Esophagus muscularis mucosa (tissue), 4 donors: ENCODE measurements around the gene CLEC4D. TPM values are rescaled to one million over a fixed set of nuclear protein-coding genes. Genes with fewer than 3 reads are reported as not detected.
"Not testable (repeated sequence)": the region's sequence is repeated elsewhere in the genome, so short reads cannot be mapped to it uniquely, and the experiment has no call there.

Source experiments
- DNase-seq: peaks from one replicate; pipeline ENCODE4 v3.0.0-alpha.2; 2017; ENCODE audit errors: extremely low spot score
- H3K27ac ChIP-seq, 4 donors: fragments of 200-600 bp; sonication (generic); replicated peaks in 1 of 4; 1 replicate in 3 of 4; 2 replicates in 1 of 4; pipeline ENCODE4 v1.5.1; 2016 to 2019; ENCODE audit warnings: mild to moderate bottlenecking in 1 of 4
- H3K27me3 ChIP-seq, 4 donors: fragments of 200-600 bp; sonication (generic); one replicate each; pipeline versions ENCODE4 v1.5.1 to v1.6.0; 2016 to 2019
- H3K36me3 ChIP-seq, 4 donors: fragments of 200-600 bp; sonication (generic); one replicate each; pipeline ENCODE4 v1.5.1; 2016 to 2019
- H3K4me1 ChIP-seq, 4 donors: fragments of 200-600 bp; sonication (generic); one replicate each; pipeline ENCODE4 v1.5.1; 2016 to 2019
- H3K4me3 ChIP-seq, 4 donors: fragments of 200-600 bp; sonication (generic); 1 replicate in 2 of 4; 2 replicates in 2 of 4; pipeline ENCODE4 v1.5.1; 2016 to 2019; ENCODE audit warnings: mild to moderate bottlenecking in 4 of 4, moderate library complexity in 1 of 4
- H3K9me3 ChIP-seq, 4 donors: fragments of 200-600 bp; sonication (generic); 1 replicate in 3 of 4; 2 replicates in 1 of 4; pipeline ENCODE4 v1.5.1; 2016 to 2019
- CTCF ChIP-seq, 3 experiments: fragments of 200-600 bp in 2 of 3; fragments of 450-650 bp in 1 of 3; sonication (generic) in 2 of 3; IDR thresholded peaks; one replicate each; pipeline ENCODE4 v1.5.1; 2017 to 2019; ENCODE audit warnings: antibody characterized with exemption in 3 of 3, mild to moderate bottlenecking in 2 of 3, moderate library complexity in 1 of 3
- EP300 ChIP-seq: sonication (generic); formaldehyde crosslinking; IDR thresholded peaks from one replicate; pipeline ENCODE4 v1.6.1; 2017; ENCODE audit warnings: antibody characterized with exemption
- POLR2A ChIP-seq: fragments of 450-650 bp; IDR thresholded peaks from one replicate; pipeline ENCODE4 v1.6.1; 2017; ENCODE audit warnings: antibody characterized with exemption, moderate library complexity, mild to moderate bottlenecking, low read depth
- POLR2AphosphoS5 ChIP-seq, 2 donors: sonication (generic); formaldehyde crosslinking; IDR thresholded peaks; one replicate each; pipeline ENCODE4 v1.6.1; 2017; ENCODE audit warnings: antibody characterized with exemption in 2 of 2
- WGBS: methylation state at CpG from one replicate; pipeline ENCODE4 v1.1.5; 2018; 5-methylcytosine and 5-hydroxymethylcytosine counted together
- intact Hi-C: fragments of 100-400 bp; cut with DNase I; formaldehyde crosslinking; loops from one replicate; pipeline ENCODE4 v1.15.1; 2023
- small RNA-seq, 3 donors: library from RNA; depleted of rRNA; stranded (forward); fragments of <200 nt; gene quantifications; one replicate each; pipeline ENCODE3, GENCODE V24; 2016
- total RNA-seq, 4 donors: library from RNA; depleted of rRNA; stranded (reverse); fragments of >200 nt; gene quantifications; one replicate each; pipeline versions ENCODE4 v1.1.0 to v1.2.1, GENCODE V29; 2016

Gene CLEC4D
- total RNA-seq, 4 donors from 2014 or later, result 1.7 TPM; not detected in 3

- Histone ChIP-seq H3K27me3 (peaks cover 0 to 4% (median 0%) of the 10 kb centered on the region in 4 donors), H3K4me1 (no peaks in the 10 kb centered on the region), H3K9me3 (peaks cover 0 to 7% (median 0%) of the 10 kb centered on the region in 4 donors), H3K36me3 (no peaks in the 10 kb centered on the region), H3K27ac (no peak overlapping the region), H3K4me3 (no peak overlapping the region)
- TF ChIP-seq EP300 (no peak), CTCF (IDR thresholded peaks at IDR 0.05) (no peak), POLR2A (no peak), POLR2AphosphoS5 (IDR thresholded peaks at IDR 0.05) (no peak)
- DNase-seq, result peak; percentile 42
- intact Hi-C loops, result no loop called here
- 73% methylated on average over 22 of the region's 22 CpGs for WGBS
These were observed 51.4 kb downstream of the CLEC4D start for GRCh38 chr12:8564656-8565055.

GRCh38 chr12:8566052-8566451 lies 52.7 kb downstream of the CLEC4D start:
- WGBS, result 68% methylated on average over 2 of the region's 2 CpGs
- H3K9me3 ChIP-seq, intact Hi-C loops, H3K27me3 ChIP-seq, H3K4me3 ChIP-seq, H3K27ac ChIP-seq, DNase-seq, H3K36me3 ChIP-seq, H3K4me1 ChIP-seq: not testable (repeated sequence)

- TF ChIP-seq CTCF (IDR thresholded peaks at IDR 0.05), result no peak
- Histone ChIP-seq H3K27me3 (peaks cover 0 to 4% (median 0%) of the 10 kb centered on the region in 4 donors), H3K27ac (no peak overlapping the region), H3K36me3 (no peaks in the 10 kb centered on the region), H3K9me3 (peaks cover 0 to 7% (median 0%) of the 10 kb centered on the region in 4 donors), H3K4me3 (no peak overlapping the region), H3K4me1 (no peaks in the 10 kb centered on the region)
- no peak for DNase-seq
- intact Hi-C loops, result no loop called here
These were observed 53.2 kb downstream of the CLEC4D start for GRCh38 chr12:8566525-8566924.

Small RNA genes lying within 50 kb of the gene (small RNA-seq; reads per million reads assigned to genes)
- gene RNU6-275P, result 0 reads per million in 3 donors

Other genes starting within 250 kb of the CLEC4D start
- not detected for gene CLEC6A, start 57.5 kb upstream of the CLEC4D start, total RNA-seq
- gene CLEC4E, start 27.4 kb downstream of the CLEC4D start, total RNA-seq, result 1 to 10 TPM in 2 of 4 donors, under 1 TPM in 1, not detected in 1; 0.71 to 5.1 (median 3.7) TPM
- not detected for gene AICDA, start 99.4 kb downstream of the CLEC4D start, total RNA-seq
- gene MFAP5, start 149.3 kb downstream of the CLEC4D start, total RNA-seq, result 100 to 1,000 TPM in 3 of 4 donors, 10 to 100 TPM in 1; 94.7 to 252 (median 177) TPM
- 10 to 100 TPM; 26.6 to 34.5 (median 29.2) TPM for gene RIMKLB, start 184.5 kb downstream of the CLEC4D start, total RNA-seq